AG09309 (cell line): ENCODE measurements around the gene LELP1.

ENCODE experiments used
- DNase-seq: peaks from one replicate; pipeline ENCODE4 v3.0.0-alpha.2; 2010; ENCODE audit warnings: low read depth
- H3K4me3 ChIP-seq: 2 replicates; pipeline ENCODE4 v1.5.1; 2011; ENCODE audit warnings: mild to moderate bottlenecking, low read depth, low read length, moderate library complexity; ENCODE audit not compliant: control insufficient read depth
- TF ChIP-seq, protein P1 (sequence below): IDR thresholded peaks from 2 replicates; pipeline ENCODE4 v1.5.1; 2011; ENCODE audit warnings: mild to moderate bottlenecking, low read depth, low read length, inconsistent platforms; ENCODE audit not compliant: insufficient read depth, control insufficient read depth; ENCODE audit errors: missing control alignments

Gene LELP1

DNA sequence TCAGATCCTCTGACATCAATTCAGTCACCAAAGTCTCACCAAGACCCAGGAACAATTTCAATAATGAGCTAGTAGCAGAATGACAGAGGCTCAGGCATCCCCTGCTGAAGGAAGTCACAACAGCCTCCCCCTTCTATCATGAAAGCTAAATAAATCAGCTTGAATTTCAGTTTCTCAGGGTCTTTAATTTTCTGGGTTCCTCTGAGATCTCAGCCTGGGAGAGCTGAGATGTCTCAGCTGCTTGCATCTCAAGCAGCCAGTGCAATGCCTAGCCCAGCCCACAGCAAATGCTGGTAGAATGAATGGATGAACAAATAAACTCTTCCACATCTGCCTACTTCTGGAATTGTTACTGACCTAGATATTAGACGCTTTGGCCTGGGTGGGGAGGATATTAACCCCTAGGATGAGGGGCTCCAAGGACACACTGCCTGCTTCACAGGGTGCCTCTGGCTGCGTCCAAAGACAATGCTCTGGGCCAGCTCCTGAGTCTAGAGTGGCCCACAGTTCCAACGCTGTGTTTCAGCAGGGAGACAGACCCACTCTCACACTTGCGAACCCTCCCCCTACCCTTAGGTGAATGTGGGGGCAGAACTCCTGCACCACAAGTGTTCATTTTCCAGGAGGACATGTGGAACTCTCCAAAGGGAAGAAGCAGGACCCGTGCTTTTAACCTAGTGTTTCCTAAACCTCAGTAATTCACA, 45.1 kb downstream of the LELP1 start:
- no peak overlapping the region for H3K4me3 ChIP-seq
- DNase-seq, result no peak
- TF ChIP-seq, protein P1, sequence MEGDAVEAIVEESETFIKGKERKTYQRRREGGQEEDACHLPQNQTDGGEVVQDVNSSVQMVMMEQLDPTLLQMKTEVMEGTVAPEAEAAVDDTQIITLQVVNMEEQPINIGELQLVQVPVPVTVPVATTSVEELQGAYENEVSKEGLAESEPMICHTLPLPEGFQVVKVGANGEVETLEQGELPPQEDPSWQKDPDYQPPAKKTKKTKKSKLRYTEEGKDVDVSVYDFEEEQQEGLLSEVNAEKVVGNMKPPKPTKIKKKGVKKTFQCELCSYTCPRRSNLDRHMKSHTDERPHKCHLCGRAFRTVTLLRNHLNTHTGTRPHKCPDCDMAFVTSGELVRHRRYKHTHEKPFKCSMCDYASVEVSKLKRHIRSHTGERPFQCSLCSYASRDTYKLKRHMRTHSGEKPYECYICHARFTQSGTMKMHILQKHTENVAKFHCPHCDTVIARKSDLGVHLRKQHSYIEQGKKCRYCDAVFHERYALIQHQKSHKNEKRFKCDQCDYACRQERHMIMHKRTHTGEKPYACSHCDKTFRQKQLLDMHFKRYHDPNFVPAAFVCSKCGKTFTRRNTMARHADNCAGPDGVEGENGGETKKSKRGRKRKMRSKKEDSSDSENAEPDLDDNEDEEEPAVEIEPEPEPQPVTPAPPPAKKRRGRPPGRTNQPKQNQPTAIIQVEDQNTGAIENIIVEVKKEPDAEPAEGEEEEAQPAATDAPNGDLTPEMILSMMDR, result no peak

DNA sequence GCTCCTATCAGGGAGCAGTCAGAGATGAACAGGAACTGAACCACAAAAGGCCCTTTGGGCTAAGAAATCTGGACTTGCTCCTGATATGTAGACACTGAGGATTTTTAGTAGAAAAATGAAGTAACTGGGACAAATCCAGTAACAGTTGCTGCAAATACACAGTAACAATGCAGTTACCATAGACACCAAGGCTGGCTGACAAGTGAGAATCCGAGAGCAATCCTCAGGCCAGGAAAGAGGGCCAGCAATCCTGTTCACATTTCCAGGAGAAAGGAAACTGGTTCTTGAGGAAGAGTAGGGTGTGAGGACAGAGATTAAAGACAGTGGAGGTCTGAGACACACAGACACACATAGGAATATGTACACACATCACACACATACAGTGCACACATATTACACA, 46.9 kb downstream of the LELP1 start:
- TF ChIP-seq, protein P1, result no peak
- DNase-seq, result no peak
- H3K4me3 ChIP-seq, result no peak overlapping the region

DNA sequence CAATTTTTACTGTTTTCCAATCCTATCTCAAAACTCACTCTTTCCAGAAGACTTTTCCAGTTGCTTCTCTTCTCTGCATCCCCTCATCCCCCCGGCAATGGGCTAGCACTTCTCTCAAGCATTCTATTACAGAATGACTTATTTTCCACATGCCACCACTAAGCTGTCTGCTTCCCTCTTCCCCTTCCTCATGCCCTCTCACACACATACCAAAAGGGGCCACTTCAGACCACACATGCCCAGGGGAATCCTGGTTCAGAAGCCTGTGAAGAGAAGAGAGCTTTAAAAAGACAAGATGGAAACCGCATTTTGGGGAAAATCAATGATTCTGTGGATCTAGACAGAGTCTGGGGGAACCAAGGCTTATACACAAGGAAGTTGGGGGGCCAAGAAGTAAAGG, 47.9 kb downstream of the LELP1 start:
- TF ChIP-seq, protein P1, result no peak
- H3K4me3 ChIP-seq, result no peak overlapping the region
- DNase-seq, result no peak

DNA sequence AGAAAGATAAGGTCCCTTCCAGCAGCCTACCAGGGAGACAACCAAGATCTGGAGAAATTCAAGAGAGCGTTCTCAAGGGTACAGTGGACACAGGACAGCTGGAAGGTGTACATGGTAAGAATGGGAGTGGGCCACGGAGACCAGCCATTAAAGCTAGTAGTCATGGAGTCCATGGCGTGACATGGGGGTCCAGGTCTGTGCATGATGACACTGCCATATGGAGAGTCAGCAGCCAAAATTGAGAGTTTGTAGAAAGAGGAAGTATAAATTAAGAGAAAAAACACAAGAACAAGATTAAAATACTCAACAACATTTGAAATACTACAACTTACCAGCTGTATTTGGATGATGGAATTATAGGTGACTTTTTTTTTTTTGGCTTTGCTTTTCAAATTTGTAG, 48.3 kb downstream of the LELP1 start:
- no peak overlapping the region for H3K4me3 ChIP-seq
- TF ChIP-seq, protein P1, result no peak
- no peak for DNase-seq

DNA sequence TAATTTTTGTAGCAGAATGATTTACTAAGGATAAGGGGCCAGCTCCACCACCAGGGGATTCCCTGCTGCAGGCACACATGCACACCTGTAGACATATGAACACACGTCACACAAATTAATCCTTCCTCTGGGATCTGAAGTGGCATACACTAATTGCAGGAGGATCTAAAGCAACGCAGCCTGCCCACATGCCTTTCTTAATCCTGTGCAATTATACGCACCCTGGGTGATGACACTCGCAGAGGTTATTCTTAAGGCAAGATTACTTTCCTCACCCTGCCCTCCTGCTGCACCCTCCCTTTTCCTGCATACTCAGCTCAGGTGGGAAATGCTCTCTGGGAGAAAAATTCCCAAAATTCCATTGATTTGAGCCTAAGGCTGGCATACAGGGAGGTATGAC, 48.8 kb downstream of the LELP1 start:
- H3K4me3 ChIP-seq, result no peak overlapping the region
- DNase-seq, result no peak
- TF ChIP-seq, protein P1, result no peak

DNA sequence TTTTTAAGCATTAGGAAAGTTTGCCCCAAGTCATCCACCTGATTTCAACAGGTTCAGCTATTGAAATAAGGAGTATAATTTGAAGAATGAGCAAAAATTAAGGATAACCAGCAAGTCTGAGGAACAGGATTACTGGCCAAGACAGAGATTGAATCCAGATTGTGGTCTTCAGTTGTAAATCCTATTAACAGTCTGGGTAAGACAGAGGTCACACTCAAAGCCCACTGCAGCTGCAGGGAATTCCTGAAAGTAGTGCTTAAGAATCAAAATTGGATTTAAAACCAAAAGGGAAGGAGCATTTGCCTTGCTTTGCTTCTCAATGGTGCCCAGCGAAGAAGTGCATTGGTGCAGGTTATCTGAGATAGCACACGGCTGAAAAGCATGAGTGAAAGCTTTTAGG, 49.8 kb downstream of the LELP1 start:
- no peak for DNase-seq
- TF ChIP-seq, protein P1, result no peak
- no peak overlapping the region for H3K4me3 ChIP-seq
